AG09309 (cell line): Measurements from ENCODE around the gene KNSTRN.

Source experiments
- DNase-seq: peaks from one replicate; pipeline ENCODE4 v3.0.0-alpha.2; 2010; ENCODE audit warnings: low read depth
- H3K4me3 ChIP-seq: 2 replicates; pipeline ENCODE4 v1.5.1; 2011; ENCODE audit warnings: mild to moderate bottlenecking, low read depth, low read length, moderate library complexity; ENCODE audit not compliant: control insufficient read depth
- CTCF ChIP-seq: IDR thresholded peaks from 2 replicates; pipeline ENCODE4 v1.5.1; 2011; ENCODE audit warnings: mild to moderate bottlenecking, low read depth, low read length, inconsistent platforms; ENCODE audit not compliant: insufficient read depth, control insufficient read depth; ENCODE audit errors: missing control alignments

KNSTRN gene

GRCh38 chr15:40361640-40362039, 20.9 kb upstream of the KNSTRN start:
- DNase-seq: no peak
- TF ChIP-seq CTCF: no peak
- no peak overlapping the region for H3K4me3 ChIP-seq

GRCh38 chr15:40363611-40364010, 18.9 kb upstream of the KNSTRN start:
- no peak for DNase-seq
- no peak overlapping the region for H3K4me3 ChIP-seq
- no peak for TF ChIP-seq CTCF

- TF ChIP-seq CTCF: no peak
- H3K4me3 ChIP-seq: no peak overlapping the region
- DNase-seq: no peak
These were observed 18.3 kb upstream of the KNSTRN start for GRCh38 chr15:40364251-40364650.

GRCh38 chr15:40365016-40365415, 17.5 kb upstream of the KNSTRN start:
- no peak for DNase-seq
- no peak for TF ChIP-seq CTCF
- H3K4me3 ChIP-seq: no peak overlapping the region

GRCh38 chr15:40365624-40366456, 16.7 kb upstream of the KNSTRN start:
- no peak for DNase-seq
- no peak for TF ChIP-seq CTCF
- no peak overlapping the region for H3K4me3 ChIP-seq

- TF ChIP-seq CTCF: no peak
- DNase-seq: no peak
- no peak overlapping the region for H3K4me3 ChIP-seq
These were observed 15.8 kb upstream of the KNSTRN start for GRCh38 chr15:40366457-40367370.
